OCI-LY1 (cell line): ENCODE measurements around the gene LARP1.

ENCODE experiments used
- H2AFZ ChIP-seq: fragments of 200-600 bp; sonication (generic), shearing (Covaris generic); 2 replicates; pipeline ENCODE4 v1.6.0; 2014; ENCODE audit warnings: antibody characterized with exemption, mild to moderate bottlenecking, low read length
- H3F3A ChIP-seq: fragments of 200-600 bp; sonication (generic), shearing (Covaris generic); 2 replicates; pipeline ENCODE4 v1.6.0; 2014; ENCODE audit warnings: mild to moderate bottlenecking, antibody characterized with exemption, low read length, moderate library complexity; ENCODE audit not compliant: insufficient read depth
- H3K27ac ChIP-seq: fragments of 200-600 bp; sonication (generic); 2 replicates; pipeline ENCODE4 v1.5.1; 2014; ENCODE audit warnings: low read length, mixed run types, mild to moderate bottlenecking, low read depth; ENCODE audit not compliant: poor library complexity, severe bottlenecking
- H3K27me3 ChIP-seq: fragments of 200-600 bp; sonication (generic); 2 replicates; pipeline ENCODE4 v1.6.0; 2014; ENCODE audit warnings: antibody characterized with exemption, mild to moderate bottlenecking, low read length, moderate library complexity; ENCODE audit not compliant: insufficient read depth
- H3K36me3 ChIP-seq: fragments of 200-600 bp; sonication (generic); 2 replicates; pipeline ENCODE4 v1.6.1; 2014; ENCODE audit warnings: mild to moderate bottlenecking, antibody characterized with exemption, low read length, moderate library complexity, mixed read lengths; ENCODE audit not compliant: insufficient read depth
- H3K4me1 ChIP-seq: fragments of 200-600 bp; sonication (generic); 2 replicates; pipeline ENCODE4 v1.5.1; 2014; ENCODE audit warnings: mild to moderate bottlenecking, low read length, moderate library complexity; ENCODE audit not compliant: insufficient read depth, severe bottlenecking
- H3K4me2 ChIP-seq: fragments of 200-600 bp; sonication (generic), shearing (Covaris generic); 2 replicates; pipeline ENCODE4 v1.6.1; 2014; ENCODE audit warnings: low read length
- H3K4me3 ChIP-seq: fragments of 200-600 bp; sonication (generic); 2 replicates; pipeline ENCODE4 v1.5.1; 2014; ENCODE audit warnings: low read length, low read depth, mild to moderate bottlenecking, mixed read lengths; ENCODE audit not compliant: poor library complexity, severe bottlenecking
- H3K79me2 ChIP-seq: fragments of 200-600 bp; shearing (Covaris generic); 2 replicates; pipeline ENCODE4 v1.6.1; 2016; ENCODE audit warnings: mixed run types, low read length, mixed read lengths; ENCODE audit not compliant: insufficient read depth
- H3K9ac ChIP-seq: fragments of 200-600 bp; sonication (generic), shearing (Covaris generic); 2 replicates; pipeline ENCODE4 v1.6.1; 2014; ENCODE audit warnings: mild to moderate bottlenecking, low read length, mixed read lengths
- H3K9me2 ChIP-seq: fragments of 200-600 bp; sonication (generic), shearing (Covaris generic); 2 replicates; pipeline ENCODE4 v1.6.1; 2014; ENCODE audit warnings: low read depth, mild to moderate bottlenecking, low read length, mixed read lengths
- H3K9me3 ChIP-seq: fragments of 200-600 bp; shearing (Covaris generic); 2 replicates; pipeline ENCODE4 v1.6.1; 2014; ENCODE audit warnings: low read length, mixed read lengths
- H4K20me1 ChIP-seq: fragments of 200-600 bp; sonication (generic), shearing (Covaris generic); 2 replicates; pipeline ENCODE4 v1.6.0; 2016; ENCODE audit warnings: mild to moderate bottlenecking, low read length; ENCODE audit not compliant: insufficient read depth
- EZH2 ChIP-seq: fragments of 200-600 bp; sonication (generic), shearing (Covaris generic); IDR thresholded peaks from 2 replicates; pipeline ENCODE4 v1.8.0; 2017; ENCODE audit warnings: borderline replicate concordance, mixed run types, mild to moderate bottlenecking, antibody characterized with exemption, low read length, moderate library complexity, mixed read lengths
- TF ChIP-seq, protein P1 (sequence below): fragments of 200-600 bp; sonication (generic), shearing (Covaris generic); IDR thresholded peaks from 2 replicates; pipeline ENCODE4 v1.5.1; 2017; ENCODE audit warnings: mild to moderate bottlenecking, antibody characterized with exemption, low read length, moderate library complexity, mixed read lengths

The LARP1 gene

DNA sequence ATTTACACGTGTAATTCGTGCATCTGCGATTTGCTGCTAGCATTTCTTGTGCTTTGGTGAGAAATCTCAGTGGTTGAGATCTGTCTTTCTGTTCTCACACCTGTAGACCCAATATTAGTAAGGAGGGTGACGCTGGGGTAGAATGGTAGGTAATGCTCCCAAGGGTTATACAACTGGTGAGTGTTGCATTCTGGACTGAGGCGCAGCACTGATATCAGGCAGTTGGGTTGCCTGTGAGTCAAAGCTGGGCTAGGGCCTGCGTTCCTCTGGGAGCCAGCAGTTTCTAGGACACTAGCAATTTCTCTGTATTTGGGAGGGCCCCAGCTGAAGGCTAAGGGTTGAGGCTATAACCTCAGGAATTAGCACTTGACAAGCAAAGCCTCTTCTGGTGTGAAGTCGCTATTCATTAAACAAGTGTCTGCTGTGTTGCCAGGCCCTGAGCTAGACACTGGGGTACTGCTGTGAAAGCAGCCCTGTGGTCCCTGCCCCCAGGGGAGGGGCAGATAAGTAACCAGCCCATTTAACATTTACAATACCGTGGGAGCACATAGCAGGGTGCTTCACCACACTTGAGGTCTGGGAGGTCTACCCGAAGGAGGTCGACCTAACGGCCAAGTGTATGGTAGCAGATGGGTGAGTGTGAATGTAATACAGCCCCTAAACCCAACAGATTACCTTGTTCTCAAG, 28.7 kb downstream of the LARP1 start:
- no peak overlapping the region for H3K4me3 ChIP-seq
- H2AFZ ChIP-seq: no peak overlapping the region
- no peaks in the 10 kb centered on the region for H3K9me3 ChIP-seq
- H3K9me2 ChIP-seq: no peaks in the 10 kb centered on the region
- H3K36me3 ChIP-seq: peaks cover 19% of the 10 kb centered on the region; the same call in 1 of the 2 replicates
- H3K27ac ChIP-seq: no peak overlapping the region
- H4K20me1 ChIP-seq: no peaks in the 10 kb centered on the region; the same call in 1 of the 2 replicates
- no peaks in the 10 kb centered on the region for H3F3A ChIP-seq
- peaks cover 99% of the 10 kb centered on the region for H3K79me2 ChIP-seq
- no peak overlapping the region for H3K9ac ChIP-seq
- TF ChIP-seq EZH2: no peak
- TF ChIP-seq, protein P1, sequence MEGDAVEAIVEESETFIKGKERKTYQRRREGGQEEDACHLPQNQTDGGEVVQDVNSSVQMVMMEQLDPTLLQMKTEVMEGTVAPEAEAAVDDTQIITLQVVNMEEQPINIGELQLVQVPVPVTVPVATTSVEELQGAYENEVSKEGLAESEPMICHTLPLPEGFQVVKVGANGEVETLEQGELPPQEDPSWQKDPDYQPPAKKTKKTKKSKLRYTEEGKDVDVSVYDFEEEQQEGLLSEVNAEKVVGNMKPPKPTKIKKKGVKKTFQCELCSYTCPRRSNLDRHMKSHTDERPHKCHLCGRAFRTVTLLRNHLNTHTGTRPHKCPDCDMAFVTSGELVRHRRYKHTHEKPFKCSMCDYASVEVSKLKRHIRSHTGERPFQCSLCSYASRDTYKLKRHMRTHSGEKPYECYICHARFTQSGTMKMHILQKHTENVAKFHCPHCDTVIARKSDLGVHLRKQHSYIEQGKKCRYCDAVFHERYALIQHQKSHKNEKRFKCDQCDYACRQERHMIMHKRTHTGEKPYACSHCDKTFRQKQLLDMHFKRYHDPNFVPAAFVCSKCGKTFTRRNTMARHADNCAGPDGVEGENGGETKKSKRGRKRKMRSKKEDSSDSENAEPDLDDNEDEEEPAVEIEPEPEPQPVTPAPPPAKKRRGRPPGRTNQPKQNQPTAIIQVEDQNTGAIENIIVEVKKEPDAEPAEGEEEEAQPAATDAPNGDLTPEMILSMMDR: no peak
- H3K27me3 ChIP-seq: no peaks in the 10 kb centered on the region
- peaks cover 32% of the 10 kb centered on the region for H3K4me1 ChIP-seq
- 0 out of 2 replicates have a peak overlapping the region, but pooled peaks have one; percentile 7 for H3K4me2 ChIP-seq

GRCh38 chr5:154784856-154785255, 29.7 kb downstream of the LARP1 start:
- Histone ChIP-seq H3F3A (no peaks in the 10 kb centered on the region), H3K4me2 (no peak overlapping the region), H3K9me2 (no peaks in the 10 kb centered on the region), H2AFZ (no peak overlapping the region), H3K4me3 (no peak overlapping the region), H3K79me2 (peaks cover 97% of the 10 kb centered on the region), H3K9me3 (no peaks in the 10 kb centered on the region), H4K20me1 (peaks cover under 1% of the 10 kb centered on the region; the same call in 1 of the 2 replicates), H3K27me3 (no peaks in the 10 kb centered on the region), H3K9ac (no peak overlapping the region), H3K36me3 (peaks cover 24% of the 10 kb centered on the region), H3K27ac (no peak overlapping the region), H3K4me1 (peaks cover 31% of the 10 kb centered on the region)
- no peak for TF ChIP-seq EZH2

DNA sequence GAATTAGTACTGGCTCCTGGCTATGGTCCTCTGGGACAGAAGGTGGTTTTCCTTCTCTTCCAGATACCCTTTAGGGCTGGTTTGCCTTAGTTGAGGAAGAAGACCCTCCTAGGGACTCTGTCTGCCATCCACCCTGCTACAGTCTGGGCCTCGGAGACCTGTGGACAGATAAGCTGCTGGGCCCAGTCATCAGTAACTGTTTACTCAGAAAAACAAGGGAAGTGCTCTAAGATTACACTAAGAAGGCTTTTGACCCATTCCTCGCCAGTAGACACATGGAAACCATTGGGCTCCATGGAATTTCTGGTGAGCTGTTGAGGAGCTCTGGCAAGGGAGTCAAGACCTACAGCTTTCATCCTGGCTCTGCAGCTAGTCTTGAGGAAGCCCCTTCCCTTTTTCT, 31.2 kb downstream of the LARP1 start:
- Histone ChIP-seq H3F3A (no peaks in the 10 kb centered on the region), H3K4me1 (peaks cover 25% of the 10 kb centered on the region), H3K36me3 (peaks cover 40% of the 10 kb centered on the region), H3K9me3 (no peaks in the 10 kb centered on the region), H4K20me1 (peaks cover 3% of the 10 kb centered on the region; the same call in 1 of the 2 replicates), H3K4me2 (no peak overlapping the region), H3K27ac (no peak overlapping the region), H3K9ac (no peak overlapping the region), H3K27me3 (no peaks in the 10 kb centered on the region), H2AFZ (no peak overlapping the region), H3K4me3 (no peak overlapping the region), H3K9me2 (no peaks in the 10 kb centered on the region), H3K79me2 (peaks cover 84% of the 10 kb centered on the region)
- TF ChIP-seq, protein P1: no peak
- no peak for TF ChIP-seq EZH2

- Histone ChIP-seq H3K9me3 (no peaks in the 10 kb centered on the region), H3K36me3 (peaks cover 48% of the 10 kb centered on the region), H4K20me1 (peaks cover 3% of the 10 kb centered on the region; the same call in 1 of the 2 replicates), H3K9me2 (no peaks in the 10 kb centered on the region), H3K4me1 (peaks cover 7% of the 10 kb centered on the region), H3F3A (no peaks in the 10 kb centered on the region), H2AFZ (no peak overlapping the region), H3K4me3 (no peak overlapping the region), H3K9ac (no peak overlapping the region), H3K79me2 (peaks cover 66% of the 10 kb centered on the region), H3K27me3 (no peaks in the 10 kb centered on the region), H3K27ac (no peak overlapping the region), H3K4me2 (no peak overlapping the region)
- TF ChIP-seq, protein P1: no peak
- TF ChIP-seq EZH2: no peak
Observed at GRCh38 chr5:154788212-154788611, 33.0 kb downstream of the LARP1 start.
